ENCODE data around the gene ZBTB18.
A peak's percentile ranks its signal among the peaks of the same experiment; 100 is the strongest.
"Not testable (repeated sequence)": the region's sequence is repeated elsewhere in the genome, so short reads cannot be mapped to it uniquely, and the experiment has no call there.

ZBTB18 gene
- 3.7 to 27.4 (median 11.8) reads per million in 18 experiments for total RNA-seq

DNA sequence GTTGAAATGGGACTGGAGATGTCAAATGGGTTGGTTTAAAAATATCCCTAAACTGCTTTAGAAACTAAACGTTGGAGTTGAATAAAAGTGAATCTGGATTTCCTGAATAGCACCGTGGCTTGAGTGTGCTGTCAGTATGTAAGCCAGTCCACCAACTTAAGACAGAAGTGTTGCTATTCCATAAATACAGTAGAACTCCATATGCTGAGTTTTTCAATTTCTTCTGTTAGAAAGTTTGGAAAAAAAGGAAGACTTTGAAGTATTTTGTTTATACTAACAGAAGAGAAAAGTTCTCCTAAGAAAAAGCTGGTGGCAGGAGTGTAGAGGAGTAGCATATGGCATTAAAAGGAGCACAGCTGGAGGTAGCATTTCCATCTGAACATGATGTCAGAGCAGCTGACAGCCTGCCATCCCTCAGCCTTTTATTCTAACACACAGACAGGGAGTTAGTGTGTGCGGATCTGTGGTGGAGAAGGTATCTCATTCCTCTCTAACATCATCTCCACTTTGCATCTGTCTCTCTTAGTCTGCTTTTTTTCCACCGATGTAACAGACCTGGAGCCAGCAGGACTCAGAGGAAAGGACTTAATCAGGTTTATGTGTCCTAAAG, at the start of gene ZBTB18:
Gene ZBTB18, plus strand, starts transcription at position 449 of the 610 bp plus-strand sequence. Its CDS starts 149 bp downstream, at position 598.
- no peak for DNase-seq

DNA sequence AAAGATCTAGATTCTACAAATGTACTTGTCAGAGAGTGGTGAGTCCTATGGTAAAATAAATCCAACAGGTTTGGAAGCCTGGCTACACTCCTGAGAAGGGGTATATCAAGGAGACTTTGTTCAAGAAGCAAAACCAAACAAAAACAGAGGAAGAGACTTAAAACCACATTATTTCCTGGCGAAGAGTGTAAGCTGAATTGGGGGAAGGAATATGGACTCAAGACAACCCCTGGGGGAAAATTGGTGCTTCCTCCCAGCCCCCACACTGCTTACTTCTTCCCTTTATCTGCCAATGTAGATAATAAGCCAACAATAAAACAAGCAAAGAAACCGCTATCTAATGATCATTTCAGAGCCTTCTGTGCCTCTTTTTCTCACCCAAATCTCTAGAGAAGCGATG, 48.4 kb upstream of the ZBTB18 start:
- no peak for DNase-seq

DNA sequence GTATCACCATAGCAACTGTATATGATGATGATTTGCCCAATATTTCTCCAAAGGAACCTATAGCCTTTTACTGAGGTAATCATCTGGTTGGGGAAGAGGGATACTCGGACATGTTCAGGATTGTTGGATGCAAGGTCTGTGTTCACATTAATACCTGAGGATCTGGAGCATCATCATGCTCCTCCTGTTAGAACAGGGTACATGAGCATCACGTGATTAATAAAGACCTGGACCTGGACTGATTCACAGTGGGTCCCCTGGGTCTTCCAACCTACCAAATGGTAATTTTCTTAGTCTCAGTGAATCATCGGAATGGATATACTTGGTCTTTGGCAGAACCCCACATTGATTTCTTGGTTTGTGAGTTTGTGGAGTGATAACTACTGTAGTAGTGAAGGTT, 45.6 kb upstream of the ZBTB18 start:
- no peak for DNase-seq

DNA sequence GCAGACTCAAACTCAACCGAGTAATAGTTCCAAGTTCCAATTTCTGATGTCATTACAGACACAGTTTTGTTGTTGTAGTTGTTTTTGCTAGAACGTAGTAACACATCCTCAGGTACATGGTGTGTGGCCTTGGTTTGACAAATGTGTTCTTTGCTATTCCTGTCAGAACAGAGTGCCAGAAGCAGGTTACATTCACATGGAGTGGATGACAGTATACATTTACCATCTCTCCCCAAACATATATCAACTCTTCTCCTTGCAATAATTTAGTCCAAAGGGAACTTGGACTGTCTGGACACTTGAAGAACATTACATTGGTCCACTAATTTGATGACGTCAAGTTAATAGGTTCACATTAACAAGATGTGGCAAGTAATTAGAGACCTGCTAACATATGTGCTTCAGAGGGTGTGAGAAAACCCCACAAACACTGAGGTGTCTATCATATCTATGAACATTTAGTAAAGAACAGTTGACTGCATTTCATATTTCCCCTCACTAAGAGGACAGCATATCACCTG, 44.6 kb upstream of the ZBTB18 start:
- no peak for DNase-seq

DNA sequence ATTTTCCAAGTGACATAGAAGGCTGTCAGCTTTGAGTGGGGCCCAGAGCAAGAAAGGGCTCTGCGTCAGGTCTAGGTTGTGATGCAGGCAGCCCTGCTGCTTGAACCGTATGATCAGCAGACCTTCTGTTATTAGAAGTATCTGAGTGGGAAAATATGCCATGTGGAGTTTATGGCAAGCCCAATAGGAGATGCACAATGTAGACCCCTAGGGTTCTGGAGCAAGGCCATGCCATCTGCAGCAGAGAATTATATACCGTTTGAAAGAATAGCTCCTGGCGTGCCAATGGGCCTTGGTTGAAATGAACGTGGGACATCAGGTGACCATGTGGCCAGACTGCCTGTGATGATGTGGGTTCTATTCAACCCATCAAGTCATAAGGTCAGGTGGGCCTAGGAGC, 44.1 kb upstream of the ZBTB18 start:
- no peak for DNase-seq

DNA sequence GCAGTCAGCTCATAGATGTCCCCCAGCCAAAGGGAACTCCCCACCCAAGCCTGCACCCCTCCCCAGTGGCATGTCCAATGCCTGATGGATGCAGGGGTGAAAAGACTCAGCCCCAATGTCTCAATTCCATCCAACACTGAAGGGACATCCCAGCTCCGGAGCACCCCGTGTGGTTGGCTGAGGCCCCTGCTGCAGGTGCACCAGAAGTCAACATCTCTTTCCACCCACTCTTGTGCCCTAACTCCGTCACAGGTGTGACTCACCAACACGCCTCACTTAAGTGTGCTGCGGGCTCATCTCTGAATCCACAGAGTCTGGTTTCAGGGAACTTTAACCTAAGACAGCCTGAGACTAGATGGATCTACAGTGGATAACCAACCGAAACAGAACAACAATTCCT, 40.9 kb upstream of the ZBTB18 start:
- no peak for DNase-seq

DNA sequence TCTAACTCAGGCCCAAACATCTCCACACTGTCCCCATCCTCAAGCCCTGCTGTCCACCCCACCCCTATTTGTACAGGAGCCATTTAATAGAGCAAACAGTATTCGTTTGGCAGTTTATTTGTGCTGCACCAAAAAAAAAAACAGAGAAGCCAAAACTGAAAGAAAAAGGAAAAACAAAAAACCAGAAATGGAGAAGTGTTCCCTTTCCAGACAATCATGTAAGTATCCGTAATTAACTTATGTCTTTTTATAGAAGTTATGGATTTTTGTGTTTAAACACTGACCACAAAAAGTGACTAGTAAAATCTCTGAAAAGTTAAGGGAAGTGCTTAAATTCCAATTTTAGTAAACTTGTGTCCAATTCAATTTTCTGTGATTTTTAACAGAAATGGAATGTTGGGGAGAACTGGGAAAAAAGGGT, 40.4 kb upstream of the ZBTB18 start:
- peak in 1 of 2 donors; percentile 16 for DNase-seq

DNA sequence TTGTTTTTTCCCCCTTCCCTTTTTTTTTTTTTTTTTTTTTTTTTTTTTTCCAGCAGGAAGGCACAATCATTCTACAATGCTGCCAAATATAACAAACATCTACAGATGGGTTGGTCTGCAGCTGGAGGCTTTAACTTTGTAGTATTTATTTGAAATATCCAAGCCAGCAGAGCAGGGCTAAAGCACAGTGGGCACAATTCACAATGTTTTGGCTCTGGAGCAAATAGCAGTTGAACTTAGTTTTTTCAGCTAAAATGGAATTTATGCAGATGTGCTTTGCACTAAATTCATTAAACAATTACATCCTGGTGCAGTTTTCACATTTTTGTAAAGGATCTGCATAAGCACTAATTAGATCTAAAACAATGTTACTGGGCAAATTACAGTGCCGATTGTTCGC, 39.8 kb upstream of the ZBTB18 start:
- no peak for DNase-seq

DNA sequence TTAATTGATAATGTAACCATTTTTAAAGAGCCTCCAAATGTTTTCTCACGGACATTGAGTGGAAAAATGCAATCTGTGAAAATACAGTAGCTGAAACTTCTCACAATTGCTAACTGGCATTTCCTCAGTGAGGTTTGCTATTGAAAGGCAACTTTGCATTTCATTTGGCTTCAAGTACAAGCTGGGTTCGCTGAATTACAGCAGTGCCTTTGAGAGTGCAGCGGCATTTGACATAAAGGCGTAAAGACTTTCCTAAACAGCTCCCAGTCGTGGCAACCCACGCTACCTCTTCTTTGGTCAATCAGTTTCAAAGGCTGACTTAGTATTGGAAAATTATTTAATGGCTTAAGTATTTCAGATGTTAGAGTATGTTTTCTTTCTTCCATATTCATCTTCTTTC, 39.3 kb upstream of the ZBTB18 start:
- no peak for DNase-seq

DNA sequence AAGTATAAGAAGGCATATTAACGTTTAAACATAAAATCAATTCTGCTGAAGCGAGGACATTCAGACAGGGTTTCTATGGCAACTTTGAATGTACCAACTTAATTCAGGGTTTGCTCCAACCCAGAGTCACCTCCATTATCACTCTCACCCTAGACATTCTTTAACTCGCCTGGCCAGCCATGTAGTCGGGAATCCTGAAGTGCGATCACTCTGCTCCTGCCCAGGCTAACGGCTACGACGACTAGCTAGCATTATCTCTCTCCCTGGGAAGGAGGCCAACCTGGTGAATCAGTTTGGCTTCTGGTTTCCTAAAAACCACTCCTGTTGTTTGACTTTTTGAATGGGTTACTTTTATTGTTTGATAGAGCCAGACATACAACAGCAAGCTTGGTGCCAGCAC, 38.9 kb upstream of the ZBTB18 start:
- no peak for DNase-seq

DNA sequence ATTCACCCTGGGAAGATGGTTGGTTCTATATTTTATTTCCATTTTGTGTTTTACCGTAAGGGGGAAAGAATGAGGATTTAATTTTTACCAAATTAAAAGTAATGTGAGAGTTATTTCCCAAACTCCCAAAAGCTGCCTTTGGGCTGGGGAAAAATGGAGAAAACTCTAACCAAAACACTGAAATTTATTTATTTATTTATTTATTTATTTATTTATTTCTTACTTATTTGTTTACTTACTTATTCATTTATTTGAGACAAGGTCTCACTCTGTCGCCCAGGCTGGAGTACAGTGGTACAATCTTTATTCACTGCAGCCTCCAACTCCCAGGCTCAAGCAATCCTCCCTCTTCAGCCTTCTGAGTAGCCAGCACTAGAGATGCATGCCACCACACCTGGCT, 38.0 kb upstream of the ZBTB18 start:
- DNase-seq: no peak

DNA sequence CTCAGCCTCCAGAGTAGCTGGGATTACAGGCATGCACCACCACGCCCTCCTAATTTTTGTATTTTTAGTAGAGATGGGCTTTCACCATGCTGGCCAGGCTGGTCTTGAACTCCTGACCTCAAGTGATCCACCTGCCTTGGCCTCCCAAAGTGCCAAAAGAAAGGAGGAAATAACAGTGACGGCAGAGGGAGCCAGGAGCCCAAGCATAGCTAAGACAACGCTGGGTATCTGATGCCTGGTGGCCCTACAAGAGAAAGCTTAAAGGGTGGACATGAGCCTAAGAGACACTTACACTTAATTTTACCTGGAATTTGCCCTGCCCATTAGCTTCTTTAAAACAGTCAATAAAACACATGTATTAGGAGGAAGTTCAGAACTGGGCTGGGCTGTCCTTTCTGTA, 36.2 kb upstream of the ZBTB18 start:
- DNase-seq: not testable (repeated sequence)

DNA sequence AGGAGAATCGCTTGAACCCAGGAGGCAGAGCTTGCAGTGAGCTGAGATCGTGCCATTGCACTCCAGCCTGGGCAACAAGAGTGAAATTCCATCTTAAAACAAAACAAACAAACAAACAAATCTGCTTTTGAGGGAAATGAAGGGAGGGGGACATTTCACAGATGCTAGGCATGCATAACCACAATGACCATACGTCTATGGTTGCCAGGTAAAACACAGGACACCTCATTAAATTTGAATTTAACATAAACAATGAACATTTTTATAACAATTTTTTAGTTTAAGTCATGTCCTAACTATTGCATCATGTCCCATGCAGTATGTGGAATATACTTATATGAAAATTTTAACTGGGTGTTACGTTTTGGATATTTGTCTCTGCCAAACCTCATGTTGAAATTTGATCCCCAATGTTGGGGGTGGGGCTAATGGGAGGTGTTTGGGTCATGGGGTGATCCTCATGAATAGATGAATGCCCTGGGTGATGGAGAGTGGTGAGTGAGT, 31.0 kb upstream of the ZBTB18 start:
- no peak for DNase-seq

DNA sequence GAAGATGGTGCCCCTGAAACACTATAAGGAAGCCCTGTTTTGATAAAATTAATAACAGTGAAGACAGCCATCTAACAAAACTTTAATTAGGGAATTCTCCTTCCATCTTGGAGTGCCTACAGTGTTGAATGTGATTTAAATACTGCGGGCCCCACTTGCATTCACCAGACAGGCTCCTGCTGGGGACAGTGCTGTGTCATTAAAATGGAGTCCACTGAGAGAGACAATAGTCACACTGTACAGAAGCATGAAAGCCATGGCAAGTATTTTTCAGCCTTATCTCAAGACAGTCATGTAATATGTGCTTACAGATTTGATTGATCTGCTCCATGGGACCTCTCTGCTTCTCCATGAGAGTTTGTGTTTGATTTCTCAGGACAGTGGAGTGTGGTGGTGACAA, 29.7 kb upstream of the ZBTB18 start:
- DNase-seq: no peak

DNA sequence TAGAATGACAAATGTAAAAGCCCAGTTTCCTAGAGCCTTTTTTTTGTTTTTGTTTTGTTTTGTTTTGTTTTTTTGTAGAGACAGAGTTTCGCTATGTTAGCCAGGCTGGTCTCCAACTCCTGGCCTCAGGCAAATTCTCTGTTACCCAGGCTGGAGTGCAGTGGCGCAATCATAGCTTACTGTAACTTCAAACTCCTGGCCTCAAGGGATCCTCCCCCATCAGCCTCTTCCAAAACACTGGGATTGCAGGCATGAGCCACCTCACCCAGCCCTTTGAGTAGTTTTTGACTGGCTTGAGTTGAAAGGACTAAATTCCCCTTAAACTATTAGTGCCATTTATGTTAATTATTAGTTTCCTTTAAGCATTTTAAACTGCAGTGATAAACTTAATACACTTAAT, 28.8 kb upstream of the ZBTB18 start:
- DNase-seq: no peak

DNA sequence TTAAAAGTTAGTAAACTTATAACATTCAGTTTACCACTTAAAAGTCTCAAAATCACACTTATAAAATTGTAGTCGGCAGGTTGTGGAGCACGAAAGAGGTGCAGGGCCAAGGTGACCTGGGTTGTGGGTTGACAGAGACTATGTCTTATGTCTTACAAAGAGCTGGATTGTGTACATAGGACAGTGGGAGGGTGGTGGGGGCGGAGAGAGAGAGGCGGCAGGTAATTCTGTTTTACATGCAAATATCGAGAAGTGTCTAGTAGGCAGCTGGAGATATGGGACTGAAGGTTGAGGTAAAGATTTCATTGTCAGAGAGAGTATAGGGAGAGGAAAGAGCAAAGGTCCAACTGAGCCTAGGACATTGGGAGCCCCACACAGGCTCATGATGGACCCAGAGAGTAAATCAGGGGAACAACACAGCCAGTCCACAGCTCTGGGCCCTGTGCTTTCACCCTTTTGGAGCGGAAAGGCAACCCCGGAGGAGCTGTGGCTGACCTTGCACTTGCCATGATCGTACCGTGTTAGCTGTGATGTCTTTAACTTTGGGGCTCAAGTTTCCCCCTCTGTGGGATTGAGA, 28.1 kb upstream of the ZBTB18 start:
- DNase-seq: no peak

DNA sequence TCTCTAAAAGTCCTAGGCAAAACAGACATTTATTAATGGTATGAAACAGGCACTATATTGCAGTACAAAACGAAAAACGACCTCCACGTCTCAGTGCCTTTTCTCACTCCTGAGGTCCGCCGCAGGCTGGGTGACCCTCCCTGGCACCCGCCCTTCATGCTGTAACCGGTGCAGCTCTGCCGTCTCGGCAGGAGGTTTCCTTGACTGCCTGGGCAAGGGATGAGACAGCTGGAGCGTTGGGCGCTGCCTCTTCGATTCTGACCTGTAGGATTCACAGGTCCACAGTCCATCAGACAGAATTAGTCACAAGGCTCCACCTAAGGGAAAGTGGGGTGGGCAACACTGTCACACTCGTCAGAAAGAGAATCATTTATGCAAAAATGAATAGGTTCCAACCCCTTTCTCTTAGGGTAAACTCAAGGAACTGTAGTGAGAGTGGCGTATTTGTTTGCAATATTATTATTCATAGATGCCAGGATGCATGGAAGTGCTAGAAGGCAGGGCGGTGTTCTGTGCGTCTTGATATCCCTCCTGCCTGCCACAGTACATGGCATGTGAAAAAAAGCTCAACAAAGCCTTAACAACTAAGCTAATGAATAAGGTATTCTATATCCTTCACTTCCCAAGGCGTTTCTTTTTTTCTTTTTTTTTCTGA, 23.5 kb upstream of the ZBTB18 start:
- no peak for DNase-seq

DNA sequence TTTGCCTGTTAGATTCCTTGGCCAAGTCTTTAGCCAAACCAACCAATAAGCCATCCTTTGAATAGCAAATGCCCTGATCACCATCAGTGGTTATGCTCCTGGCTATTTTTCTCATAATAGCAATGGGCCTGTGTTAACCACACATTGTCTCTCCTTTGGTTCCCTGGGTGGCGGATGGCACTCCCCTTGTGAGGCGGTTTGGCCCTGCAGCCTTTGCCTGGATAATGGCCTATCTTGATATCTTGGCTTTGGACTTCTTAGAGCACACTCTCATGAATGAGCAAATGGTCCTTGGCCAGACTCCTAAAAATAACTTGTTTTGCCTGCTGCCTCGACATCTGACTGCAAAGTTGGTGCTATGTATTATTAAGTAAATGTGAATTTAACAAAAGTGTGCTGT, 22.4 kb upstream of the ZBTB18 start:
- no peak for DNase-seq

DNA sequence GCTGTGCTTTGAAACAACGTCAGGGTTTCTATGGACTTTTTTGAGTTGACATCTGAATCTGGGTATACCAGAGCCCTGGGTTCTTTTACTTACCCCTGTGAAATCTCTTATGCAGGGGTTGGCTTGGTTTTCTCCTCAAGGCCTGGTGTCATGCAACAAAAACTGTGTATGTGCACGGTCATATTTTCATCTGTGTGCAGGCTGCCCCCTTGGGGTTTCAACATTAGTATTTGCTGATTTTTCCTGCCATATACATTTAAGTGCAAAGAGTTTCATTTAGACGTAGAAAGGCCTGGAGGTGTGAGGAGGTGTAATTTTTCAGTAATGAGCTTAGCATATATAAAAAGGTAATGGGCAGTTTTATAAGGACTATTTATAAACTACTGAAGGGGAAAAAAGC, 22.0 kb upstream of the ZBTB18 start:
- no peak for DNase-seq

DNA sequence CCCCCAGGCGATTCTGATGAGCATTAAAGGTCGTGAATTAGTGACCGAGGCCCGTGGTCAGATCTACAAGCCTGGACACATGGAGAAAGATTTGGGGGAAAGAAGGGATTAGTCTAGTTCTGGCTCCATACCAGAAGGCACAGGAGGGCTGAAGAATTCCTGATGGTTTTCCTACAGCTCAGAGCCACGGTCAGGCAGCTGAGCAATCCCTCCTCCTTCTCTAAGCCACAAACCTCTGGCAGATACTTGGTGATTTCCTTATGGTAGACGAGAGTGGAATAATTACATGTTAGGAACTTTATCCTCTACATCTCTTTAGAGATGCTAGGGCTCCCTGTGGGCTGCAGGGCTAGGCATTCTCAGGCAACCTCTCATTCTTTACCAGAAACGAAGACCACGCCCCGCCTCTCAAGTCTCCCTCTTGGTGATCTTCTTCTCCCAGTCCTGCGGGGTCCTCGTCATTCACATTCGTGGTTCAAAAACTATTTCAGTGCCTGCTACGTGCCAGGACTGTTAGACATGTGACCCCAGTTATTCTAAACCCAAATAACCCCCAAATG, 20.5 kb upstream of the ZBTB18 start:
- no peak for DNase-seq

DNA sequence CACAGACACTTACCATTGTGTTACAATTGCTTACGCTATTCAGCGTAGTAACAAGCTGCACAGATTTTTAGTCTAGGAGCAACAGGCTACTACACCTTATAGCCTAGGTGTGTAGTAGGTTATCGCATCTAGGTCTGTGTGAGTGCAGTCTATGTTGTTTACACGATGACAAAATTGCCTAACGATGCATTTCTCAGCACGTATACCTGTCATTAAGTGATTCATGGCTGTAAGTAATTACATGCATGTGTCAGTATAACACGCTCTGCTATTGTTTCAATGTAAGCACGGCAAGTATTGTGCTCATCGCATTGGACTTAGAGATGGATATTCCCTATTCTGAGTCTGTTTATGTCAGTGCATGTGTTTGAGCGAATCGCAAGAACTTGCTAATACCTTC, 15.7 kb upstream of the ZBTB18 start:
- DNase-seq: no peak

DNA sequence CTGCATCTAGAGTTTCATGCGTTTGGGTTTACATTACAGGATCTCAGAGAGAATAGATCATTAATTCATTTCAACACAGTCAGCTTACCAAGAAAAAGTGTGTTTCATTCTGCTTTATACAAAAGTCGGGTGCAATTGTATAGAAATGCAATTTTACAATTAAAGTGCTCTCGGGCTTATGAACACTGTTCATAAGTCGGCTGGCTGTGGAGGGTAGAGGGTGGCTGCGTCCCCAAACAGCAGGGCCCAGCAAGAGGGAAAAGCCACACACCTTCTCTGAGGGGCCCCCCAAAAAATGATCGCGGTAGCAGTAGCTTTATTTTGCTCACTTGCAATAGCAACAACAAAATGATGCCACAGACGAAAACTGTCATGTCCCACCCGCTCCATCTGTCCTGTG, 13.8 kb upstream of the ZBTB18 start:
- no peak for DNase-seq

DNA sequence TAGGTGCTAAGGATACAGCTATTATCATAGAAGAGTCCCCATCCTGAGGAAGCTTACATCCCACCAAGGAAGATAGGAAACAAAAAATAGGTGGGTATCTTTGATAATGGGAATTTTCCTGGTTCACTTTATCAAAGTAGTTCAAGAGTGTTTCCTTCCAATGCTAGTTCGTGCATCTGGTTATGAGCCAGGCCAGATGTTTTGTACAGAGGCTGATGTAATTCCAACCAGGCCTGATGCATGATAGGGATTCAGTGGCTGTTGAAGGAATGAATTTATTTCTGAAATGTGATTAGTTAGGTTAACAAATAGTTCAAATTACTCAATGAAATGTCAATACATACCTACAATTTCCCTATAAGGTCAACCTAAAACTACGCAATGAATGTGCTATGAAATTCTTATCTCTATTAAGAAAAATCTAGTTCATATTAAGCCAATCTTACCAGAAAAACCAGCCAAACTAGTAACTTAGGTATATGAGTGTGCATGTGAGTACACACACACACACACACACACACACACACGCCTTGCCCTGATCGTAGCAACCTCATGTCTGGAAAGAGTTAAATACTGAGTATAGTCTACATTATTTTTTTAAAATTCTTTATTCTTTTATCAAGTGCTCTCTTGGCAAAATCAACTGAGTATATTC, 9.5 kb upstream of the ZBTB18 start:
- DNase-seq: no peak

All from inflammatory macrophage (primary cell).